ENCODE data around the gene IFT122.
"Not testable (repeated sequence)": the region's sequence is repeated elsewhere in the genome, so short reads cannot be mapped to it uniquely, and the experiment has no call there.

IFT122 gene

DNA sequence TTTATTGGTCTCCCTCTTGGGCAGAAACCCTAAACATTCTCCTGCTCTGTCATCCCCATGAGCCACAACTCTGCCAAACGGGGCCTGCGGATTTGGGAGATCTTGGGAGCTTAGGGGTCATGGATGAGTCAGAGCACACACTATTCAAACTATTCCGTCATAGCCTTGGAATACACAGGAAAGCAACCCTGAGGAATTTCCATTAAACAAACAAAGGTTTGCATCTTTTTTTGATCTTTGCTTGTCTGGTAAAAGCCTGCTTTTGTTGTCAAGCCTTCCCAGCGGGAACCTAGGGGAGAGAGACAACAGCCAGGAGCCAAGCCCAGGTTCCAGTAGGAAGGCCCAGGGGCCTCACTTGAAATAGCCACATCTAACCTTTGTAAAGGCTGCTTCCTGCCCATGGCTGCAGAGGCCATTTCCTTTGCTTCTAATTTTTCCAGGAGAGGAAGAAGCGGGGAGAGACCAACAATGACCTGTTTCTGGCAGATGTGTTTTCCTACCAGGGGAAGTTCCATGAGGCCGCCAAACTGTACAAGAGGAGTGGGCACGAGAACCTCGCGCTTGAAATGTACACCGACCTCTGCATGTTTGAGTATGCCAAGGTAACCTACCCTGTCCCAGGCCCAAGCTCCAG is 55.1 kb downstream of the IFT122 start:
- peak; percentile 60 for DNase-seq (ENCODE audit: low spot score)

DNA sequence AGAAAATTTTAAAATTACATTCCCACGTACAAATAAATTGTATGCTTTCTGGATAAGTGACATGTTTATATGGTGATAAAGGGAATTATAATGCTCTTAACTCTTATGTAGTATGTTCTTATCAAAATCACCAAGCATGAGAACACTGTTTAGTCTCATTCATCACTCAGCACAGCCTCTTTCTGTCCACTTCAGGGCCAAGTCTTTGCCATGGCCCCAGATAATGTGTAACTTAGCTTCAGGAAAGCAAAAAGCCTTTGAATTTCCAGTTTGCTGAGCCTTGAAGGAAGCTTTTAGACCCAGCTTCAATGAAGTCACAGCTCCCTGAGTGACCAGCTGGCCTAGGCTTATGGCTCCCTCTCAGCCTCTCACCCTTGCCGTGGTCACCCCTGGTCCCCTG is 57.9 kb downstream of the IFT122 start:
- not testable (repeated sequence) for DNase-seq (ENCODE audit: low spot score)

DNA sequence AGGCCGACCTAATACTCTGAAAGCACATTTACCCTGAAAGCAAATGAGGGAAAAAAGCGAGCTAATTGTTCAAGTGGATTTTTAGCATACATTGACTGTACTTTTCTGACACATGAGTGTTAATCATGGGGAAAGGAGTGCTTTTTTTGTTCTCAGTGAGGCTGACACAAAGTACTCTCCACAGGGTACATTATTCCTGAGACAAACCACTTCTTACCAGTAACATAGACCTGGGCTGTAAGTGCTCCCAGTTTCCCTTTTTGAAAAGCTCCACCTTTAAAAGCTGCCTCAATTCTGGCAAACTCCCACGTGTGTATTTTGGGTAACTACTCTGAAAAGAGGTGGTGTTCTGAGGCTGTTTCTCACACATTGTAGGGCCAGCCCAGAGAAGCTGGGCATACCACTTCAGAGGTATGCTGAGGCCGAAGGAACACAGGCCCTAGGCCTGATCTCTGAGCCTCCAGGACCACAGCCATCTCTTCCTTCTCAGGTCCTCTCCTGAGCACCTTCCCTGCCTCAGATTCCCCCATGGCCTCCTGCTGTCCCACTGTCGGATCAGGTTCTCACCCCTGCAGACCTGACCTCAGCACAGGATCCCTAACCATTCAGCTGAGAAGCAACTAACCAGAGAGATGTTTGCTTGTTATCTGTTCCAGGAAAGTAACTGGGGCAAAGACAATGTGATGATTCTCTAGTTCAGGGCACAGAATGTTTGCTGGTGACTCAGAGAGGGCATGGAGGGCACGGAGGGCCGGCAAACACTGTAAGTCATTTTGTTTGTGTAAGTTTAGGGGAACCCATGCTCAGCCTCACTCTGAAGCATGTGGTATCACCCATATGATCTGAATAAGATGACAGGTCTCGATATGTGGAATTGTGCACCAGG is 58.8 kb downstream of the IFT122 start:
- not testable (repeated sequence) for DNase-seq (ENCODE audit: low spot score)

DNA sequence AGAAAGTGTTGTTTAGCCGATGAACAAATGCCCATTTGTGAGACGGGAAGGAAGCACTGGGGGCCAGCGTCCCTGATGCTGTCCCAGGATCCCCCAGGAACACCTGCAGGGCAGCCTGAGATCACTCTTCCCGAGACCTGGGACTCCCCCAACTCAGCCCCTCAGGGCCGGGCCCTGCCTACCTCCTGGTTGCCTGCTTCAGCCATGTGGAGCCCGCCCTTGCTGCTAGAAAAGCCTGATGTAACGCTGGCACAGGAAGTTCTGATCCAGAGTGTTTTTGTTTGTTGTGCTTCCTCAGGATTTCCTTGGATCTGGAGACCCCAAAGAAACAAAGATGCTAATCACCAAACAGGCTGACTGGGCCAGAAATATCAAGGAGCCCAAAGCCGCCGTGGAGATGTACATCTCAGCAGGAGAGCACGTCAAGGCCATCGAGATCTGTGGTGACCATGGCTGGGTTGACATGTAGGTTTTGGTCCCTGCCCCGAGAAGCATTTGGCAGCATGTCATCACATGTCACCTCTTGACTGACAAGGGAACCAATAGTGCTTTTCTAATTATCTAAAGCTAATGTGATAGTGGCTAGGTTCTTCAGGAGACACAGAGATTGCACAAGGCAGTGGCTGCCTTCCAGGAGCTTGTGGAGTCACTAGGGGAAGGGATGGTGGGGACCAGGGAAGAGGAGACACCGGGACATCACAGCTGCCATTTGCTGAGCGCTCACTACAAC is 59.7 kb downstream of the IFT122 start:
- DNase-seq (ENCODE audit: low spot score), result peak; percentile 51

DNA sequence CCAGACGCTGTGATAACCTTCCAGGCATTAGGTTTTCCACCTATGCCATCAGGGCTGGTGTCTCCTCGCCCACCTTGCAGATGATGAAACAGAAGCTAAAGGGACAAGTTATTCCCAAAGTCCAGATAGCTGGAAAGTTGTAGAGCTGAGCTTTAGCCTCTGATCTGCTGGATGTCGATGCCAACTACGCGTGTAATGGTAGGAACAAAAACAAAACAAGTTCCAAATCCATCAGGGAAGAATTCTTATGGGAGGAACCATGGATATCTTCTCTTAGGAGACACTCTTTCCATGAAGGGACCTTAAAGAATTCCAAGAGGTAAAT is 60.3 kb downstream of the IFT122 start:
- no peak for DNase-seq (ENCODE audit: low spot score)

DNA sequence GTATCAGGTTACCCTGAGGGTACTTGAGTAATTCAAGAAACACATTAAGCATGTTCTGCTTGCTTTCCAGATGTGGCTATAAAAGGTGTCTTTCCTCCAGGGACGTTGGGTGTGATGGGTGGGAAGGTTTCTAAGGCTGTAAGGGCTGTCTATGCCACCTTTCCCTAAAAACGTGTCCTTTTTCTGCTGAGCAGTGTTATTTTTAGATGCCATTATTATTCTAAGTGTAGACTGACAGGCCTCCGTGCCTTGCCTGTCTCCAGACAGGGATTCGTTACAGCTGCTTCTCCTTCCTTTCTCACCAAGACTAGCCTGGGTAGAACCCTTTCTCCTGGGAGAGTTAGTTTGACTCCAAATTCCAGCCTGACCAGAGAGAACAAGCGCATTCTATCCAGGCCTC is 61.6 kb downstream of the IFT122 start:
- DNase-seq (ENCODE audit: low spot score), result no peak

DNA sequence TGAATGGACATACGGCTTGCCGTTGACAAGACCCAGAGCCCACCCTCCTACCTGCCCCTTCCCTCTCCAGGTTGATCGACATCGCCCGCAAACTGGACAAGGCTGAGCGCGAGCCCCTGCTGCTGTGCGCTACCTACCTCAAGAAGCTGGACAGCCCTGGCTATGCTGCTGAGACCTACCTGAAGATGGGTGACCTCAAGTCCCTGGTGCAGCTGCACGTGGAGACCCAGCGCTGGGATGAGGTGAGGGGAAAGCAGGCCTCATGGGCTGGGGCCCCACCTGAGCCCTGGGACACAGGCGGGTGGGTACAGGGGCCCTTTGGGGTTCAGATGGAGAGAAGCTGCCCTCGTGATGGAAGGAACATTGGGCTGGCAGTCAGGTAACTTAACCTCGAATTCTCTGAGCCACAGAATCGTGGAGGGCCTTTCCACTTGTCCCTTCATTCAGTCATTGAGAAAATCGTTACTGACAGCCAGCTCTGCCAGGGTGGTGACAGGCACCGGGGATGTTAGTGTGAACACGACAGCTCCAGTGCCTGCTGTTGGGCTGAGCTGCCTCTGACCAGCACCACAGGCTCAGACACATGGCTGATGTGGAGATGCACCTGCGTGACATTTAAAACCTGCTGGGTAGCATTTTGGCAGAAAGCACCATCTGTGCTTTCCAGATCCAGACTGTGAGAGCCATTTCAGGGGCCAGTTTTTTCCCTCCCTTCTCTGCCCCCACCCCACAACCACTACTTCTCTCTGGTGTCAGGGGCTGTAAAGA is 62.8 kb downstream of the IFT122 start:
- no peak for DNase-seq (ENCODE audit: low spot score)

DNA sequence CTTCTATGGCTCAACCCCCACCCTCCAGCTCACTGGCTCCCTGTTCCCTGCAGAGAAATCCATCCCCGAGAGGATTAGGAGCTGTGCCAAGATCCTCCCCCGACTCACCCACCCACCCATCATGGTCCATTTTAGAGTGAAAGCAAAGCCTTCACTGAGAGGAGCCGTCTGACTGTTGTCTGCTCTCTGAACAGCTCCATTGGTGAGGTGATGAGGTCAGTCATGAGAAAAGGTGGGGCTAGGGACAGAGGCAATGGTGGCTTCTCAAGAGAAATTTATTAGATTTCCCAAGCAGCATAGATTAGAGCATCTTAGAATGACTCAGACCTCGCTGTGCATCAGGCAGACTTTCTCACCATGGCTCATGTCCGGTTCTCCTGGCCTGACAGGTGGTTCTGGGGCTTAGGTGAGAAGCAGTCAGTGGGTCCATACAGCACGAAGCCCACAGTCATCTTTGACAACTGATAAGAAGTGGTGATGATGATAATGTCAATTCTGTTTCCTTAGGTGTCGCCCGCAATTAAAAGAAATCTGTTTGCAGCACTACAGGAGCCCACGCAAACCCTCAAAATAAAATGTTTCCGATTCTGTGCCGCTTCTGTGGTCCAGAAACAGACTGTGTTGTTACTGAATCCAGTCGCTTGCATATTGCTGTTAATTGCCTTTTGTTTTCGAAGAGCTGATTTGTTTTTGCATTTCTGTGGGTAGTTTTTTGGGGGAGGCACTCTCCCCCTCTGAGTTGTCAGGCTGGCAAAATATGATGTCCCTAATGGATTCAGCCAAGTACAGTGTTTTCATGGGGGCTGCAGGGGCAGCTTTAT is 63.7 kb downstream of the IFT122 start:
- DNase-seq (ENCODE audit: low spot score), result no peak

DNA sequence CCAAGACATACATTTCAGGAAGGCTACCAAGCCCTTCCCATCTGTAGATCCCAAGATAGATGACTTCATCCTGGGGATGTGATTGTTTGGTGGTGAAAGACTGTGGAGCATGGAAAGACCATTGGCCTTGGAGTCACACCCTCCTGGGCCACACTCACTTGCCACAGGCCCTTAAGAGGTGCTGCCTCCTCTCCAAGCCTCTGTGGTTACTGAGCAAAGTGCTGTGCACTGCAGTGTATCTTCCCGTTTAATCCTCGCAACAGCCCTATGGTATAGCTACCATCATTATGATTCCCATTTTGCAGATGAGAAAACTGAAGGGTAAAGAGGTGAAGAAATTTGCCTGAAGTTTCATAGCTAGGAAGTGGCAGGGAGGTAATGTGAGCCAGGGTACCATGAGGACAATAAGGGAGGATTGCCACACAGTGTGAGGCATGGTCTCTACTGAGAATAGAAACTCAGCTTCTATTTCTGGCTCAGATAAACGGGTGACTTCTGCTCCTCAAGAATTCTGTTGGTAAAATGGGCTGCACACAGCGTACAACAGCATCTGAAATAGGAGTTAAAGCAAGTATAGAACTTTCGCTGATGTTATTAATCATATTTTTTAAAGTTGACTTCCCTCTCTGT is 64.6 kb downstream of the IFT122 start:
- DNase-seq (ENCODE audit: low spot score), result no peak

DNA sequence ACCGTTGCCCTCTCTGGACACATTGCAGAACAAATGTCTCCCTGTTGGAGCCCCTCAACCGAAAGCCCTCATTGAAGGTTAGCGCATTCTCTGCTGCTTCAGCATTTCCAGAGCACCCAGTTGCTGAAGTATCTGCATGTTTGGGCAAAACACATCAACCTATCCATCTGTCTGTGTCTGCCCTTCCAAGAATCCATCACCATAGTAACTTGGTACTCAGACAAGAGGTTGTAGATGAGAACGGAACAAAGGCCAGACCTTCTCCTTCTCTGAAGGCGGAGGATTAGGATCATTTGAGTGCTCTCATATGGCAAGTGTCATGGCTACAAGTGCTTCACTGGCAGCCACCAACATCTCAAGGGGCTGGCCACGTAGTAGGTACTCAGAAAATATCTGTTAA is 65.3 kb downstream of the IFT122 start:
- no peak for DNase-seq (ENCODE audit: low spot score)

DNA sequence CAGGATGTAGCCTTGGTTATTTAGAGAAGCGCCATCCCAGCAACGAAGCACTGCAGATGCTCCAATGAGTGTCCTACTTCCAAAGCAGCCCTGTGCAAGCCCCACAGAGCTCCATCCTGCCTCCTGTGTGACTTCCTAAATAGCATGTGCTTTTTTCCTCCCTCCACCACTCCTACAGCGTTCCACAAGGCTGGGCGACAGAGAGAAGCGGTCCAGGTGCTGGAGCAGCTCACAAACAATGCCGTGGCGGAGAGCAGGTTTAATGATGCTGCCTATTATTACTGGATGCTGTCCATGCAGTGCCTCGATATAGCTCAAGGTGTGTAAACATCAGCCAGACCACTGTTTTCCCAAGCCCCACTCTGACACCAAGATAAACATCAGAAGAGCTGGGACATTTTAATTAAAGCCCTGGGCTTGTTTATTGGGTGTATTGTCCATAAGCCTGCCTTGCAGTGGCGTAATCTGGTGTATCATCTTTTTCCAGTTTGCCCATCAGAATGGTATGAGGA is 66.3 kb downstream of the IFT122 start:
- no peak for DNase-seq (ENCODE audit: low spot score)

DNA sequence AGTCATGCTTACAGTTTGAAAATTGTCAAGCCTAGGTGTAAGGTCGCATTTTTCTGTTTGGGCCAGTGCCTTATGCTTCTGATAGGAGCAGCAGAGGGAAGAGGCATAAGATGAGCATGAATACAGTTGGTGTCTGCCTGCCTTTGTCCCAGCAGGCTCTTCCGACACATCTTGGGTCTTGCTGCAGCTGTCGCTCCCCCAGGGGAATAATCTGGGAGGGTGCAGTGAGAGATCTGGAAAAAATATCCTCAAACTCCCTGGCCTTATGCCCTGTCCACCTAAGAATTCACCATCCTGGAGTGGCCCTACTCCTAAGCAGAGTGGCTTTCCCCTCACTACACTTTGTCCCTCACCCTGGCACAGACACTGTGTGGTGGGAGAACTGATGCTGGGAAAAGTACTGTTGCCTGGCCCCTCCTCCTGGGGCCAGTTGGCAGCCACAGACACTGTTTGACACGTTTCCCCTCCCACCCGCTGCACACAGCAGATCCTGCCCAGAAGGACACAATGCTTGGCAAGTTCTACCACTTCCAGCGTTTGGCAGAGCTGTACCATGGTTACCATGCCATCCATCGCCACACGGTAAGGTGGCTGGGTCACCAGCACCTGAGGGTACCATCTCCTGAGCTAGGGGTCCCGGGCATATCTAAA is 67.3 kb downstream of the IFT122 start:
- no peak for DNase-seq (ENCODE audit: low spot score)

DNA sequence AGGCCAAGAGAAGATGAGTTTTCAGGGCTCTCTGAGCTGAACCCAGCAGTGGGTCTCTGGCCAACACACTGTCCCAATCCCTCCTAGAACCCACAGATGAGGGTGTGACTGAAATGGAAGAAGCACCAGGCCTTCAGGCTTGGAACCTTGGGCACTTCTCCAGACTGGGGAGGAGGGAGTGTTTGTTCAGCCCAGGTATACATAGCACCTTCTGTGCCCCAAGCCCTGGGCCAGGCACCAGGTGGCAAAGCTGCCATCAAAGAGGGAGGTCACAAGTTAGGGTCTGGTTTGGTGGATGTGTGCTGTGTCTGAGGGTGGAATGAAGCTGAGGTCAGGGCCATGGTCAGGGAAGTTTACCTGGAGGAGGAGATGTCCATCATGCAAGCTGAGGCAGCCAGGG is 72.6 kb downstream of the IFT122 start:
- no peak for DNase-seq (ENCODE audit: low spot score)

DNA sequence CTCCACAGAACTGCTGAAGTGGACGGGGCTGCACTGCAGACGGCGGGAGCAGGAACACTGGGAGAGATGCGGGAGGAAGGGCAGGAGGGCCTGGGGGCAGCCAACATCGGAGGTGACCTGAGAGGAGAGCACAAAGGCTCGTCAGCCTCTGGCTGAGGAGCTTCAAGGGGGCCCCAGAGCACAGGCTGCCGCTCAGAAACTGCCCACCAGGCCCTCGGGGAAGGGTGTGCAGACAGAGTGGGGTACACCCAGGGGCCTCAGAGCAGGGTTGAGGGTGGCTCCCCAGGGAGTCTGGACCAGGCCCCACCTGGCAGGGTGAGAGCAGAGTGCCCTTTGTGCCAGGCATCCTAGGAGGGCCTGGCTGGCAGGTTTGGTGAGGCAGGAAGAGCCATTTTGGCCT is 73.7 kb downstream of the IFT122 start:
- DNase-seq (ENCODE audit: low spot score), result no peak

DNA sequence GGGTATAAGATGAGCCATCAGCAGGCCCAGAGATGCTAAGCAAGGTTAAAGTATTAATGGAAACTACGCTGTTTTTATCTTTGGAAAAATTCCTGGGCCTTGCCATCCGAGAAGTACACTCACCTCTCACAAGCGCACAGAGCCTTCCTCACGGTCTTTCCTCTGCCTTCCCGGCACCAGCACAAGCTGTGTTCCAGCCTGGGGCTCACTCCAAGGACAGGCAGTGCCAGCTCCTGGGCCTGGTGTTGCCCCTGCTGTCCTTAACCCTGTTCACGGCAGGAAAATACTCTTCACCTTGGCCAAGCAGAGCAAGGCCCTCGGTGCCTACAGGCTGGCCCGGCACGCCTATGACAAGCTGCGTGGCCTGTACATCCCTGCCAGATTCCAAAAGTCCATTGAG is 74.1 kb downstream of the IFT122 start:
- no peak for DNase-seq (ENCODE audit: low spot score)

DNA sequence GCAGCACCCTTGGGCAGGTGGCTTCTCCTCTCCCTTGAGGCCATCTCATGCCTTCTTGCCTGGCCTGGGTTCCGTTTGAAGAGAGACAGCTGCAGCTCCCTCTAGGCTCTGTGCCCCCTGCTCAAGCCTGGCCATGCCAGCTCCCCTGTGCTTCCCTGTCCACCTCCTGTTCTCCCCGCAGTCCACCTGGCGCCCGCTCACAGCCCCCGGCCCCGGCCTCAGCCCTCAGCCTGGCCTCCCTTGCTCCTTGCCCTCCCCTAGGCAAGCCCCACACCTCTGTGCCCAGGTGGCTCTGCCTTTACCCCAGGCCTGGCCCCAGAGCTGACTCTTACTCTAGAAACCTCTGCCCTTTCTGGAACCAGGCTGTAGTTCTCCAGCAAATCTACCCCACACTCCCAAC is 74.5 kb downstream of the IFT122 start:
- DNase-seq (ENCODE audit: low spot score), result no peak

DNA sequence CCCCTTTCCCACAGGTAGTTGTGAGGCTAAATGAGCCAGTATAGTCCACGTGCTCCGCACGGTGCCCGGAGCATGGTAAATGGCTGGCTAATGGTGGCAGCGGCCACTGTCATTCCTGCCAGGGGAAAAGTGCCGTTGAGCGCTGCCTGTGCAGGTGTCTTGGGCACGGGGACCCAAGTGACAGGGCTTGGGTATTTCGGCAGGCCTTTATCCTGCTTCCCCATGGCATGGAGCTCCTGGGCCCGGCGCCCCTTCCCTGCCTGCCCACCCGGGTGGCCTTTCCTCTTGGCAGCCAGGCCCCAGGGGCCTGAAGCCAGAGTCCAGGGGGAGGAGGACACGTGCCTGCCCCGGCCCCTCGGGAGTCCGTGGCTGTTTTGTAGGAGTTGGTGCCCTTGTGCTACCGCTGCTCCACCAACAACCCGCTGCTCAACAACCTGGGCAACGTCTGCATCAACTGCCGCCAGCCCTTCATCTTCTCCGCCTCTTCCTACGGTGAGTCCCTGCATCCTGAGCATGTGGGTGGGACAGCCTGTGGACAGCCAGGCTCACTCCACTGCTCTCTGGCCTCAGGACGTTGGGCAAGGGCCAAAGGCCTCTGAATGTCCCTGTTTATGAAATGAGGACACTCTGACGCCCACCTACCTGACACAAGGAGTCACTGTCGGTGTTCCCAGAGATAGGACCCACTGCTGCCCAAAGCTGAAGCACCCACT is 75.2 kb downstream of the IFT122 start:
- DNase-seq (ENCODE audit: low spot score), result not testable (repeated sequence)

DNA sequence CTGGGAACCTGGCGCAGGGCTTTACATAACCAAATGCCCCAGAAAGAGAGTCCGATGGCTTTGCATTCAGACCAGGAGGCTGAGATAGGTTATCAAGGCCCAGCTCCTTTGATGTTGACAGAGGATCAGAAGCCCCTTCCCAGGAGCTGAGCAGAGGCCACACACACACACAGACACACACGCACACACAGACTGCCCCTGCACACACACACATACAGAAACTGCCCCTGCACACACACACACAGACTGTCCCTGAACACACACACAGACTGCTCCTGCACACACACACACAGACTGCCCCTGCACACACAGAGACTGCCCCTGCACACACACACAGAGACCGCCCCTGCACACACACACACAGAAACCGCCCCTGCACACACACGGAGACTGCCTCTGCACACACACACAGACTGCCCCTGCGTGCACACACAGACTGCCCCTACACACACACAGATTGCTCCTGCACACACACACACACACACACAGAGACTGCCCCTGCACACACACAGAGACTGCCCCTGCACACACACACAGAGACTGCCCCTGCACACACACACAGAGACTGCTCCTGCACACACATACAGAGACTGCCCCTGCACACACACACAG is 75.9 kb downstream of the IFT122 start:
- DNase-seq (ENCODE audit: low spot score), result not testable (repeated sequence)

DNA sequence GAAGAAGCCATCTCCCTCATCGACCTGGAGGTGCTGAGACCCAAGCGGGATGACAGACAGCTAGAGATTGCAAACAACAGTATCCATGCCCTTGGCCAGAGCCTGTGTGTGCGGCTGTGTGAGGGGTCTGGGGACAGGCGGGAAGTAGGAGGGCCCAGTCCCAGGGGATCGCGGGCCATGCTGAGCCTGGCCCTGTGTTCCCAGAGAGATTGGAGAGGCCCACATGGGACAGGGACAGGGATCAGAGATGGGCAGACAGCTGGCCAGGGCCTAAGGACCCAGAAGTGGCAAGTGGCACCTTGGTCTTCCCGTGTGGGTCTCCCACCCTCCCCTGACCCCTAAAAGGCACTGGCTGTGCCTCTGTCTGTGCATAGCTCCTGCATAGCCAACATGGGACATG is 77.5 kb downstream of the IFT122 start:
- no peak for DNase-seq (ENCODE audit: low spot score)

Data from kidney capillary endothelial cell (primary cell).